Type B pancreatic cell (in vitro differentiated cells): Measurements from ENCODE around the gene CXCL14. TPM values are rescaled to one million over a fixed set of nuclear protein-coding genes. Genes with fewer than 3 reads are reported as not detected.

ENCODE experiments used
- DNase-seq: peaks from one replicate; pipeline ENCODE4 v3.0.0; 2021; ENCODE audit warnings: mixed read lengths; ENCODE audit not compliant: unreplicated experiment; ENCODE audit errors: extremely low spot score
- H3K27ac Mint-ChIP-seq: 2 replicates; pipeline ENCODE4 v1.8.0; 2021; ENCODE audit warnings: mild to moderate bottlenecking, mixed read lengths
- H3K27me3 Mint-ChIP-seq: 2 replicates; pipeline ENCODE4 v1.8.0; 2021; ENCODE audit warnings: mixed read lengths
- H3K36me3 Mint-ChIP-seq: 2 replicates; pipeline ENCODE4 v1.8.0; 2021; ENCODE audit warnings: mixed read lengths
- H3K4me1 Mint-ChIP-seq: one replicate; pipeline ENCODE4 v1.8.0; 2021; ENCODE audit warnings: mixed read lengths; ENCODE audit not compliant: unreplicated experiment
- H3K4me3 Mint-ChIP-seq: 2 replicates; pipeline ENCODE4 v1.8.0; 2021; ENCODE audit warnings: mild to moderate bottlenecking, mixed read lengths
- H3K9me3 Mint-ChIP-seq: 2 replicates; pipeline ENCODE4 v1.8.0; 2021; ENCODE audit warnings: mixed read lengths
- CTCF ChIP-seq: fragments of 200-600 bp; sonication (generic); conservative IDR thresholded peaks from 2 replicates; pipeline ENCODE4 v1.5.0; 2021; ENCODE audit warnings: antibody characterized with exemption, mild to moderate bottlenecking
- total RNA-seq: library from RNA; stranded (reverse); gene quantifications from 2 replicates; pipeline ENCODE4 v1.2.1, GENCODE V29; 2021; ENCODE audit warnings: low replicate concordance

The CXCL14 gene
- total RNA-seq, 1 donor from 2014 or later = 70.3 TPM

- no peaks in the 10 kb centered on the region for H3K9me3 Mint-ChIP-seq
- peaks cover 73% of the 10 kb centered on the region for H3K27me3 Mint-ChIP-seq
- DNase-seq = no peak
- peak overlapping the region; percentile 21 for H3K27ac Mint-ChIP-seq
- H3K36me3 Mint-ChIP-seq = no peaks in the 10 kb centered on the region
- H3K4me1 Mint-ChIP-seq = peaks cover 5% of the 10 kb centered on the region
- TF ChIP-seq CTCF = peak; percentile 93
- no peak overlapping the region for H3K4me3 Mint-ChIP-seq
Measured at GRCh38 chr5:135551593-135552447, 27.0 kb downstream of the CXCL14 start.

- Mint-ChIP-seq H3K9me3 (no peaks in the 10 kb centered on the region), H3K4me3 (no peak overlapping the region), H3K27me3 (peaks cover 82% of the 10 kb centered on the region), H3K36me3 (no peaks in the 10 kb centered on the region), H3K27ac (no peak overlapping the region), H3K4me1 (peaks cover 12% of the 10 kb centered on the region)
- DNase-seq = no peak
- no peak for TF ChIP-seq CTCF
Measured at GRCh38 chr5:135549413-135549812, 29.4 kb downstream of the CXCL14 start.

GRCh38 chr5:135547590-135548254 is 31.1 kb downstream of the CXCL14 start:
- no peak overlapping the region for H3K27ac Mint-ChIP-seq
- no peak overlapping the region for H3K4me3 Mint-ChIP-seq
- H3K4me1 Mint-ChIP-seq = peaks cover 22% of the 10 kb centered on the region
- peaks cover 87% of the 10 kb centered on the region for H3K27me3 Mint-ChIP-seq
- DNase-seq = no peak
- no peaks in the 10 kb centered on the region for H3K36me3 Mint-ChIP-seq
- no peak for TF ChIP-seq CTCF
- no peaks in the 10 kb centered on the region for H3K9me3 Mint-ChIP-seq

GRCh38 chr5:135546912-135547311 is 31.9 kb downstream of the CXCL14 start:
- no peak for TF ChIP-seq CTCF
- H3K9me3 Mint-ChIP-seq = no peaks in the 10 kb centered on the region
- peaks cover 92% of the 10 kb centered on the region for H3K27me3 Mint-ChIP-seq
- H3K4me3 Mint-ChIP-seq = no peak overlapping the region
- DNase-seq = no peak
- peaks cover 19% of the 10 kb centered on the region for H3K4me1 Mint-ChIP-seq
- no peak overlapping the region for H3K27ac Mint-ChIP-seq
- H3K36me3 Mint-ChIP-seq = no peaks in the 10 kb centered on the region

- peaks cover 95% of the 10 kb centered on the region for H3K27me3 Mint-ChIP-seq
- no peaks in the 10 kb centered on the region for H3K9me3 Mint-ChIP-seq
- no peak for TF ChIP-seq CTCF
- peaks cover 21% of the 10 kb centered on the region for H3K4me1 Mint-ChIP-seq
- H3K27ac Mint-ChIP-seq = no peak overlapping the region
- no peak overlapping the region for H3K4me3 Mint-ChIP-seq
- no peaks in the 10 kb centered on the region for H3K36me3 Mint-ChIP-seq
- no peak for DNase-seq
Measured at GRCh38 chr5:135546101-135546500, 32.7 kb downstream of the CXCL14 start.
